GM18907 (cell line): ENCODE measurements around the gene EHD1.
"Not testable (repeated sequence)": the region's sequence is repeated elsewhere in the genome, so short reads cannot be mapped to it uniquely, and the experiment has no call there.

Source experiments
- ATAC-seq: cut with Tn5 transposase; IDR thresholded peaks from one replicate; pipeline ENCODE4 v1.9.1; 2021; ENCODE audit warnings: mild to moderate bottlenecking, moderate library complexity; ENCODE audit not compliant: unreplicated experiment

The EHD1 gene

DNA sequence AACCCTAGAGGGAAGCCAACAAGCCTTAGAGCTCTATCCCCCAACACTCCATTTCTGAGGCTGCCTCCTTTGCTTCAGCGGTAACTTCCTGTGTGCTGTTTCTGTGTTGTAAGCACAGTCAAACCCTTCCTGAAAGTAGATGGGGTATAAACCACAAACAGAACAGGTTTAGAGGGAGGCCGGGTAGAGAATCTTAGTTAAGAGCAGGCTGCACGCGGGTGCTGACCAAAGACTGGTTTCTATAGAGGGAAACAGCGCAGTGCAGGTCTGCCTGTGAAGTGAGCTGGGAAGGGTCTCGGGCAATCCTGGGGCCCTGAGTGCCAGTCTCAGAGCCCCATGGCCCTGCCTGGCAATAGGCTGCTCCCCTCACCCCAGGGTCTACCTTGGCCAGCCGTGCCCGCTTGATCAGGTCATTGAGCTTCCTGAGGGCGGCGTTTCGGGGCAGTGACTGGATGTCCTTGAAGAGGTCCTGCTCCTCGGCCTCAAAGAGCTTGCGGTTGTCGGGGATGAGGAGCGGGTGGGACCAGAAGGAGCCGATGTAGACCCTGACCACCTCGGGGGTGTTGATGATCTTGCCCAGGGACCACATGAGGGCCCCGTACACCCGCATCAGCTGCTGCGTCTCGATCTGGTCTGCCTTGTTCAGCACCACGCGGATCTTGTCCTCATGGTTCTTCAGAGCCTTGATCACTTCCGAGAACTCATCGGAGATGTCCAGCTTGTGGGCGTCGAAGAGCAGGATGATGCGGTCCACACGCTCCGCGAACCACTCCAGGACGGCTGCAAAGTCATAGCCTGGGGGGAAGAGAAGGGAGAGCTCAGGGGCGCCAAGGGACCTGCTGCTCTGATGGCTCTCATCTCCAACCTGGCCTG, 18.6 kb downstream of the EHD1 start:
- peak; percentile 73 for ATAC-seq

DNA sequence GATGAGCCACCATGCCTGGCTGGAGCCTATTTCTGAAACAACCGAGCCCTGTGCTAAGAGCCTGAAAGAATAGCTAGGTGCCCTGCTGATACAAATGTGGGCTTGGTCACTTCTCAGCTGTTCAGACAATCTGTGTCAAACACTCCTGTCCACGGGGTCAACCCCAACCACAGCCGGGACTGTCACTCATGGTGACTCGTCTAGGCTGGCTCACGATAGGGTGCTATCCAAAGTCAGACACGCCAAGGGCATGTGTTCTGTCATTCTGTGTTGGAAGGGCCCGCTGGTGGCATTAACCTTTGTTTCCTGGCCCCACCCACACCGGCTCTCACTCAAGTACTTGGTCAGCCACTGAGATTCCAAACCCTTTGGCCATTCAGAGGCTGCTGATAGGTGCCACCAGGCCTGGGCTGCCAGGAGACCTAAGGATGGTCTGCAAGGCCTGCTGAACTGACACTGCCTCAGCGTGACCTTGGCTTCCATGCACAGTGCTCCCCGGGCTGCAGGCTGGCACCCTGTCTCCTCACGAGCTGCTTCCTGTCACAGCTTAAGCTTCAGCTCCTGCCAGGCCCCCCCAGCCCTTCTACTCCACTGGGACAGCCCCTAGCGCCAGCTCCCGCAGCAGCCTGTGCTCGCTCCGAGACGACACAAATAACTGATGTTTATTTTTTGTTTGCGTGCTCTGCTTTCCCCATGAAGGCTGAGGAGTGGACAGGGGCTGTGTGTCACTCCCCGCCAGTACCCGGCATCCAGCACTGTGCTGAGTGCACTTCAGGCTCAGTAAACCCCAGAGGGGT, 19.8 kb downstream of the EHD1 start:
- ATAC-seq, result peak; percentile 26

GRCh38 chr11:64857485-64857884, 20.9 kb downstream of the EHD1 start:
- no peak for ATAC-seq

GRCh38 chr11:64856382-64857227, 21.8 kb downstream of the EHD1 start:
- ATAC-seq, result no peak

GRCh38 chr11:64855596-64856304, 22.7 kb downstream of the EHD1 start:
- no peak for ATAC-seq

- ATAC-seq, result no peak
These were observed 23.6 kb downstream of the EHD1 start for GRCh38 chr11:64854534-64855502.

DNA sequence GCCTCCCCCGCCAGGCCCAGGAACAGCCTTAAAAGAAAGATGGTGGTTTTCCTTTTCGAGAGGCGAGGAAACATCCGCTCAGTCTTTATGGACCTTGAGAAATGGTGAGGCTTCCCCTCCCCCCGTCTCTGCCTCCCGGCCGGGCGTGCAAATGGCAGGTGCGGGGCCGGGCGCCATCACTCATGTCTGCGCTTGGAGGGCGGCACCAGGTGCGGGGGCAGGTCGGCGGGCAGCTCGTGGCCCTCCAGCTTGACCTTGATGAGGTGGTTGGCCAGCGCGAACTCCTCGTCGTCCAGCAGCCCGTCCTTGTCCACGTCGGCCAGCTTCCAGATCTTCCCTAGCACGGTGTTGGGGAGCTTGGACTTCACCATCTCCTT, 24.3 kb downstream of the EHD1 start:
- no peak for ATAC-seq

- no peak for ATAC-seq
These were observed 24.7 kb downstream of the EHD1 start for GRCh38 chr11:64853709-64854108.

- ATAC-seq, result no peak
These were observed 25.5 kb downstream of the EHD1 start for GRCh38 chr11:64852804-64853509.

DNA sequence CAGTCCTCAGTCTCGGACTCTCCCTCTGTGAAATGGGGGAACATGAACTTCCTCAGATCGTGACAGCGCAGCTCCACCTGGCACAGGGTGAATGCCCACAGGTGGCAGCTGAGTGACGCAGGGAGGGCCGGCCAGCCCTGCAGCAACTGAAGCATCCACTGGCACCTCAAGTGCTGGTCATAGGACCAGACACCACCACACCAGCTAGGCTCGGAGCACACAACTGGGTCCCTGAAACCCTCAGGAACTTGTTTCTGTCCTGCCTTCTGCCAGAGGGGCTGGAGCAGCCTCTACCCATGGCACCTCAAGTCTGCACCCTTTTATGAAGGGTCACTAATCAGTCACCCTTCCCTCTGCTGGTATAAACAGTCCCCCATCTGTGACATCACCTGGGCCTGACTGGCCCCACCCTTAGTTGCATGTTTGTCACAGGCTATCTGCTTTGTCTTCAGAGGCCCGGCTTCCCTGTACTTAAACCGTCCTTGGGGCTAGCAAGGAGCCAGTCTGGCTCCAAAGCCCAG, 26.5 kb downstream of the EHD1 start:
- peak; percentile 22 for ATAC-seq

DNA sequence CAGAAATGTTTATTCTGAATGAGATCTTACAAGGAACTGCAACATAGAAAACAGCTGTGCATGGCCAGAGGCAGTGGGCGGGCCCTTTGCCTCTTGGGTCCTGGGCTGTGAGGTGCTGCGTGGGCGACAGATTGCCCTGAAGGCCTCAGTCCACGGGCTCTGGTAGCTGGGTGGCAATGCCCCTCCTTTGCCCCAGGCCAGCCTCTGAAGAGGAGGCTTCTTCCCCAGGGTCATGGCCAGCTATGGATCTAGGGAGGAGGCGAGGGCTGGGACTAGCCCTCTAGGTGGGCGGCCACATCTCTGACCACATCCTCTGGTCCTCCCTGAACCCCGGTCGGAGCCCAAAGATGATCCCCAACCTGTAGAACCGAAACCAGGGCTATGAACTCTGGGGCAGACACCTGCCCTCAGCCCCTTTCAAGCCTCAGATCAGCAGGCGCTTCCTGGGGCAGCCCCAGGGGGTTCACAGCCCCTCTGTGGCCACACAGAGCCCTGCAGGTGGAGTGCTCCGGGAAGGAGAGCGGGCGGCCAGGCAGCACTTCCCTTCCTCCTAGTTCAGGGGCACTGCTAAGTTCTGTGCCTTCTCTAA, 27.3 kb downstream of the EHD1 start:
- ATAC-seq, result peak; percentile 63

GRCh38 chr11:64849598-64850356, 28.6 kb downstream of the EHD1 start:
- no peak for ATAC-seq

GRCh38 chr11:64848826-64849597, 29.4 kb downstream of the EHD1 start:
- no peak for ATAC-seq

DNA sequence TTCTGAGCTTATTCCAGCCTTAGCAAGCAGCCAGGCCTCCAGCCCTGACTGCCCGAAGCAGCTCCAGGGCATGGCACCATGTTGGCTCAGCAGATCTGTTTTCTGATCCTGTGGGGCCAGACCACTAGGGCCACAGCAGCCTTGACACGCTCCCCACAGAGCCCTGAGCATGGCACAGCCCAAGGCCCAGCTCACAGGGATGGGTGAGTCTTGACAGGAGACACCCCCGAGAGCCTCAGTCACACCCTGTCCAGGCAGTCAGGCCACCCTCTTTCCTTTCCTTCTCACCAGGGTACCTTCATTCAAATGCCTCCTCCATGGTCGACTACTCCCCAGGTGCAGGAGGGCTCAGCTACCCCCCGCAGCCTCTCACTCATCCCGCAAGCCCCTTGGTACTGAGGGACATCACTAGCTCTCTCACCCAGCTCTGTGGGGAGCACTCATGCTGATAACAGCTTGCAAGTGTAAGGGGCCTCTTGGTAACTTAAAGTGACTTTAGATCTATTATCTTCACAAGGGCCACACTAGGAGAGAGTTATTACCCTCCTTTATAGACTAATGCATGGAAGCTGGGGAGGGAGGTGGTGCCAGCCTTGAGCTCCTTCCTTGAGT, 30.1 kb downstream of the EHD1 start:
- no peak for ATAC-seq

DNA sequence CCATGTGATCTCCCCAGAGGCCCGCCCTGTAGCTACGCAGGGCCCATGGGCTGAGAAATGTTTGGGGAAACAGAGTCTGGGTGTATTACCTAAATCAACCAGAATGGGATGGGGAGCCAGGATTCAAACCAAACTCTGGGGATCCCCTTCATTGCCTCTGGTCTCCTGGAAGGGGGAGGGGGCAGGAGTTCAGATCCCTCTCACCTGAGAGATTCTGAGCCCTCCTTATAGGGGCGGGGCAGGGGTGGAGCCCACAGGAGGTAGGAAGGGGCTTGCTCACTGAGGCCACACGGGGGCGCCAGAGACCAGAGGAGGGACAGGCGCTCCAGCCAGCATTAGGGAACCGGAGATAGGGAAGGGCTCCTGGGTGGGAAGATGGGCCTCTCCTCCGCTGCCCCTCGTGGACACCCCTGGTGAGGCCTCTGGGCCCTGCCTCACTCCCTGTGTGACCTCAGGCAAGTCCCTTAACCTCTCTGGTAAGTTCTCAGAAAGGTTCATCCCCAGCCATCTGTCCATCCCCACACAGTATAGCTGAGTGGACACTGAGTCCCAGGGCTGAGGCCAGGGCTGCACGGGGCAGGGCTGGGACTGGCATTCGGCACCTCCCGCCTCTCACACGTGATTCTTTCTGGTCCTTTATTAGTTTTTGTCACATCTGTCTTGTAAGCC, 31.3 kb downstream of the EHD1 start:
- no peak for ATAC-seq

- ATAC-seq, result not testable (repeated sequence)
These were observed 32.7 kb downstream of the EHD1 start for GRCh38 chr11:64845776-64846129.
